Heart left ventricle (tissue), 13 donors: ENCODE measurements around the gene GJD3.

Source experiments
- CTCF ChIP-seq, 12 donors: fragments of 200-600 bp; sonication (generic) in 4 of 12; IDR thresholded peaks; one replicate each; pipeline versions ENCODE4 v1.5.0 to v1.8.0; 2018 to 2022; ENCODE audit warnings: antibody characterized with exemption in 12 of 12, mild to moderate bottlenecking in 5 of 12
- POLR2A ChIP-seq, 2 donors: fragments of 450-650 bp; IDR thresholded peaks; one replicate each; pipeline ENCODE4 v1.6.1; 2017; ENCODE audit warnings: antibody characterized with exemption in 2 of 2, mild to moderate bottlenecking in 2 of 2, moderate library complexity in 2 of 2
- donor health status: ischemic (EF 13 %, LVEDD 7.1; RV severe dilation, severe dysfunction).
- donor health status: DM: no; HTN: yes; CAD: no.
- donor health status: DM: no; HTN: no; CAD: no.
- donor health status: ischemic (EF 25% LVEDD 6.9; RV normal size, moderate dysfunction).
- donor health status: ischemic (EF 25% LVEDD 5.7; RV mildly dilated, moderate dysfunction).
- donor health status: ischemic (EF 35%, LVEDD 5.7; RV mildly dilated, moderate dysfunction).
- donor health status: nonischemic (EF 11% LVEDD 7.7; RV severe dilation, severe dysfunction).
- donor health status: DM: yes; HTN: yes; CAD: no.
- donor health status: PGD.
- donor health status: ischemic (EF 29% LVEDD 5.4; RV normal size, mild dysfunction).
- donor health status: nonischemic (EF 23%, LVEDD 6.1; RV moderate dilation, normal function).

- no peak for TF ChIP-seq CTCF (IDR thresholded peaks at IDR 0.05)
- no peak for TF ChIP-seq POLR2A (IDR thresholded peaks at IDR 0.05)
Measured at GRCh38 chr17:40366076-40366860, 1.7 kb upstream of the GJD3 start.
